Endothelial cell of umbilical vein (primary cell): Measurements from ENCODE around the gene RPS27L. TPM values are rescaled to one million over a fixed set of nuclear protein-coding genes. Genes with fewer than 3 reads are reported as not detected.

ENCODE experiments used
- BruUV-seq: library from RNA; stranded (reverse); fragments of 400-500 nt; replicated peaks from 2 replicates; lab custom pipeline; 2021; lab: Mats Ljungman, UMichigan
- CTCF ChIA-PET: fragments of 300-600, 350-600 bp; sonication (Branson Sonifier 250); formaldehyde crosslinking; loops from one replicate; lab custom pipeline; 2021; ENCODE audit warnings: antibody characterized with exemption, inconsistent platforms; lab: Charles Lee
- POLR2A ChIA-PET: fragments of 300-600, 350-600 bp; sonication (Branson Sonifier 250); formaldehyde crosslinking; loops from one replicate; lab custom pipeline; 2021; ENCODE audit warnings: antibody characterized with exemption, inconsistent platforms; lab: Charles Lee
- DNase-seq: peaks from one replicate; pipeline ENCODE4 v3.0.0-alpha.2; 2011; ENCODE audit warnings: low read depth, low spot score
- FAIRE-seq: peaks from 2 replicates; lab custom pipeline; 2011; peaks lifted over from hg19 to GRCh38; lab: Jason Lieb, UNC
- H2AFZ ChIP-seq: 2 replicates; pipeline ENCODE4 v1.6.0; 2012; ENCODE audit warnings: low read depth, low read length, control low read depth, inconsistent platforms
- H3K27ac ChIP-seq: 2 replicates; pipeline ENCODE4 v1.5.1; 2011; ENCODE audit warnings: low read depth, mild to moderate bottlenecking, control low read depth, low read length, moderate library complexity; ENCODE audit not compliant: insufficient read depth
- H3K27me3 ChIP-seq, 2 experiments: 2 replicates each; pipeline versions ENCODE4 v1.6.0 to v1.6.1; 2011; ENCODE audit warnings: low read length in 2 of 2, mixed read lengths in 1 of 2; ENCODE audit not compliant: control insufficient read depth in 2 of 2, insufficient read depth in 2 of 2
- H3K36me3 ChIP-seq, 2 experiments: 2 replicates in 1 of 2; 3 replicates in 1 of 2; pipeline ENCODE4 v1.5.1; 2011; ENCODE audit warnings: low read length in 2 of 2, mild to moderate bottlenecking in 1 of 2, moderate library complexity in 1 of 2; ENCODE audit not compliant: control insufficient read depth in 2 of 2, insufficient read depth in 2 of 2; ENCODE audit errors: extremely low read depth in 1 of 2
- H3K4me1 ChIP-seq: 3 replicates; pipeline ENCODE4 v1.5.1; 2011; ENCODE audit warnings: mild to moderate bottlenecking, low read length; ENCODE audit not compliant: control insufficient read depth, insufficient read depth; ENCODE audit errors: extremely low read depth
- H3K4me2 ChIP-seq: 2 replicates; pipeline ENCODE4 v1.6.1; 2011; ENCODE audit warnings: low read length, control low read depth, mixed read lengths; ENCODE audit not compliant: insufficient read depth
- H3K4me3 ChIP-seq, 3 experiments: fragments of 200-600 bp in 1 of 3; sonication (generic), shearing (Covaris generic) in 1 of 3; replicated peaks in 1 of 3; 2 replicates each; pipeline ENCODE4 v1.5.1; 2011 to 2016; ENCODE audit warnings: control low read depth in 3 of 3, low read length in 3 of 3, mild to moderate bottlenecking in 2 of 3, inconsistent platforms in 1 of 3, low read depth in 1 of 3, moderate library complexity in 1 of 3; ENCODE audit not compliant: insufficient read depth in 1 of 3
- H3K79me2 ChIP-seq: 2 replicates; pipeline ENCODE4 v1.6.0; 2012; ENCODE audit warnings: low read length, inconsistent platforms; ENCODE audit not compliant: control insufficient read depth, insufficient read depth
- H3K9ac ChIP-seq: replicated peaks from 2 replicates; pipeline ENCODE3; 2011; ENCODE audit warnings: low read length, control low read depth; ENCODE audit not compliant: insufficient read depth; ENCODE audit errors: extremely low read depth
- H3K9me1 ChIP-seq: replicated peaks from 3 replicates; pipeline ENCODE4 v1.6.0; 2011; ENCODE audit warnings: mild to moderate bottlenecking, low read length; ENCODE audit not compliant: control insufficient read depth, insufficient read depth; ENCODE audit errors: extremely low read depth
- H3K9me3 ChIP-seq: replicated peaks from 2 replicates; pipeline ENCODE4 v1.5.1; 2012; ENCODE audit warnings: low read length, inconsistent platforms; ENCODE audit not compliant: control insufficient read depth, insufficient read depth
- H4K20me1 ChIP-seq: replicated peaks from 2 replicates; pipeline ENCODE3; 2011; ENCODE audit warnings: mild to moderate bottlenecking, low read length; ENCODE audit not compliant: control insufficient read depth, insufficient read depth; ENCODE audit errors: extremely low read depth
- EZH2 ChIP-seq: IDR thresholded peaks from 2 replicates; pipeline ENCODE4 v1.6.1; 2012; ENCODE audit warnings: borderline replicate concordance, low read depth, mild to moderate bottlenecking, moderate library complexity, low read length, inconsistent platforms; ENCODE audit not compliant: severe bottlenecking
- FOS ChIP-seq: IDR thresholded peaks from 2 replicates; pipeline ENCODE4 v1.6.1; 2011; ENCODE audit warnings: mild to moderate bottlenecking, low read length, moderate library complexity, borderline replicate concordance; ENCODE audit not compliant: insufficient read depth
- GATA2 ChIP-seq: IDR thresholded peaks from 2 replicates; pipeline ENCODE4 v1.7.0; 2011; ENCODE audit warnings: low read depth, mild to moderate bottlenecking, moderate library complexity, mixed read lengths, low read length; ENCODE audit not compliant: insufficient read length, insufficient read depth
- JUN ChIP-seq: IDR thresholded peaks from 2 replicates; pipeline ENCODE4 v1.6.1; 2011; ENCODE audit warnings: borderline replicate concordance, low read depth; ENCODE audit not compliant: insufficient read length, insufficient read depth
- MYC ChIP-seq: IDR thresholded peaks from one replicate; pipeline ENCODE4 v1.6.1; 2011; ENCODE audit warnings: mild to moderate bottlenecking, low read depth, low read length
- POLR2A ChIP-seq: IDR thresholded peaks from 2 replicates; pipeline ENCODE4 v1.6.1; 2012; ENCODE audit warnings: low read depth, mild to moderate bottlenecking, control low read depth, low read length
- POLR2AphosphoS5 ChIP-seq: IDR thresholded peaks from 2 replicates; pipeline ENCODE4 v1.6.1; 2012; ENCODE audit warnings: low read depth, mild to moderate bottlenecking, control low read depth, low read length, moderate library complexity; ENCODE audit not compliant: insufficient read depth
- dilution Hi-C: fragments of 300-500 bp; cut with MboI; formaldehyde crosslinking; loops from one replicate; pipeline ENCODE4 v1.15.0; 2019; ENCODE audit warnings: low sequenced_read_pairs; ENCODE audit not compliant: extremely low pct_ligation_motif_present
- intact Hi-C: fragments of 100-400 bp; cut with micrococcal nuclease; formaldehyde crosslinking; loops from one replicate; pipeline ENCODE4 v1.10.0; 2022
- polyA plus RNA-seq, 4 experiments: library from polyadenylated mRNA; depleted of rRNA in 3 of 4; stranded (reverse) in 3 of 4; unstranded in 1 of 4; fragments of >200 nt; gene quantifications; 2 replicates each; pipeline versions ENCODE4 v1.2.1 to v1.2.3, GENCODE V29; 2011 to 2012; ENCODE audit warnings: missing spikeins in 1 of 4
- total RNA-seq: library from RNA; stranded (reverse); gene quantifications from 2 replicates; pipeline ENCODE4 v1.2.3, GENCODE V29; 2021
- TF ChIP-seq, protein P1 (sequence below), 2 donors: IDR thresholded peaks; 1 replicate in 1 of 2; 2 replicates in 1 of 2; pipeline ENCODE4 v1.5.1; 2011; ENCODE audit warnings: low read length in 2 of 2, mild to moderate bottlenecking in 2 of 2, moderate library complexity in 2 of 2, control low read depth in 1 of 2, inconsistent platforms in 1 of 2, low read depth in 1 of 2; ENCODE audit not compliant: insufficient read depth in 1 of 2; ENCODE audit errors: extremely low read depth in 1 of 2
- TF ChIP-seq, protein P2 (sequence below): IDR thresholded peaks from 2 replicates; pipeline ENCODE4 v1.6.1; 2011; ENCODE audit not compliant: insufficient read depth, insufficient read length

Gene RPS27L
- total and polyA plus RNA-seq, 2 donors (not counting 3 experiments of a cell fraction or from before 2014, with no cell fraction given) = 163 to 345 TPM

DNA sequence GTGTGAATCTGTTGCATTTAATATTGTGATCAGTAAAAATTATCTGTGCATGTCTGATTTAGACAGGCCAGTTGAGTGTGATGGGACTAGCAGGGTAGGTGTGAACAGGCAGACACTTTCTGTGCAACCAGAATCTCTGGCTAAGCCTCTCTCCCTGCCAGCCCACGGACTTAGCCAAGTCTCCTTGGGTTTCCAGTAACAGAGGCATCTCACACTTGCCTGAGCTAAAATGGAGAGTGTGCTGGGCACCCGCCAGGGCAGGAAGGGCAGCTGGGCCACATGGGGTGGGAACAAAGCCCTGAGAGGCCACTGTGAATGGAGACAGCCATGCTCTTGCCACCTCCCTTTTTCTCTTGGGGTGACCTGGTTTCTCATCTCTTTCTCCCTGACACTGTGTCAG is 12.5 kb upstream of the RPS27L start:
- Histone ChIP-seq H3K4me3 (no peak overlapping the region), H3K27me3 (no peaks in the 10 kb centered on the region), H4K20me1 (no peaks in the 10 kb centered on the region), H3K79me2 (no peaks in the 10 kb centered on the region), H3K9me3 (no peaks in the 10 kb centered on the region), H3K4me2 (no peak overlapping the region), H3K4me1 (no peaks in the 10 kb centered on the region), H3K9me1 (no peaks in the 10 kb centered on the region), H2AFZ (no peak overlapping the region), H3K36me3 (no peaks in the 10 kb centered on the region), H3K9ac (no peak overlapping the region), H3K27ac (no peak overlapping the region)
- ChIA-PET CTCF (no interaction called here), POLR2A (interaction anchor here (0.7 kb wide), 1 partner anchor 19 kb away, joined by 3 read pairs; no protein-coding TSS in a partner anchor)
- no peak for DNase-seq
- BruUV-seq = no TSS peak
- no peak for FAIRE-seq
- dilution Hi-C loops = no loop called here
- TF ChIP-seq JUN (no peak), EZH2 (no peak)
- TF ChIP-seq, protein P1, sequence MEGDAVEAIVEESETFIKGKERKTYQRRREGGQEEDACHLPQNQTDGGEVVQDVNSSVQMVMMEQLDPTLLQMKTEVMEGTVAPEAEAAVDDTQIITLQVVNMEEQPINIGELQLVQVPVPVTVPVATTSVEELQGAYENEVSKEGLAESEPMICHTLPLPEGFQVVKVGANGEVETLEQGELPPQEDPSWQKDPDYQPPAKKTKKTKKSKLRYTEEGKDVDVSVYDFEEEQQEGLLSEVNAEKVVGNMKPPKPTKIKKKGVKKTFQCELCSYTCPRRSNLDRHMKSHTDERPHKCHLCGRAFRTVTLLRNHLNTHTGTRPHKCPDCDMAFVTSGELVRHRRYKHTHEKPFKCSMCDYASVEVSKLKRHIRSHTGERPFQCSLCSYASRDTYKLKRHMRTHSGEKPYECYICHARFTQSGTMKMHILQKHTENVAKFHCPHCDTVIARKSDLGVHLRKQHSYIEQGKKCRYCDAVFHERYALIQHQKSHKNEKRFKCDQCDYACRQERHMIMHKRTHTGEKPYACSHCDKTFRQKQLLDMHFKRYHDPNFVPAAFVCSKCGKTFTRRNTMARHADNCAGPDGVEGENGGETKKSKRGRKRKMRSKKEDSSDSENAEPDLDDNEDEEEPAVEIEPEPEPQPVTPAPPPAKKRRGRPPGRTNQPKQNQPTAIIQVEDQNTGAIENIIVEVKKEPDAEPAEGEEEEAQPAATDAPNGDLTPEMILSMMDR (IDR thresholded peaks at IDR 0.05; ENCODE audit: extremely low read depth in 1 of 2, insufficient read depth in 1 of 2, low read depth in 1 of 2, low read length in 2 of 2) = no peak
- intact Hi-C loops = no loop called here

DNA sequence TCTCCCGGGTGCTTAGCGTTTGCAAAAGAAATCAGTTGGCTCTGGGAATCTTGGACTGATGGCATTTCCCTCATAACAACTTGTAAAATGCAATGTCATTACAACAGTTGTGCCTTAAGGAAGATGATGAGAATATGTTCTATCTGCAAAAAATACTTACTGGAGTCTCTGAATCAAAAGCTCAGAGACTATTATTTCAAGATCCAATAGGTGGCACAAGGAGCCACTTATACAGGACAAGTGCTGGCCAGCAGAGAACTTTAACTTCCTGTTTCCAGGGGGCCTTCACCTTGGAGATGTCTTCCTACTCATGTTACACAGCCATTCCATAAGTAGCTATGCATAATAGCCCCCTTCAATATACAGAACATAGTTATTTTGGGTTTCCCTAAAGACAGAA is 8.9 kb upstream of the RPS27L start:
- CTCF ChIA-PET = interaction anchor here (0.8 to 2.1 kb wide), 20 partner anchors 9 to 301 kb away, joined by 3 to 15 read pairs (median 5); partner anchors contain the start of genes APH1B, RAB8B and RPS27L
- no peak for FAIRE-seq
- H3K9ac ChIP-seq = no peak overlapping the region
- H3K27ac ChIP-seq = no peak overlapping the region
- DNase-seq = no peak
- no peak overlapping the region for H3K4me3 ChIP-seq
- dilution Hi-C loops (no loop called here), intact Hi-C loops (no loop called here)
- no TSS peak for BruUV-seq
- no peaks in the 10 kb centered on the region for H3K9me1 ChIP-seq
- POLR2A ChIA-PET = interaction anchor here (0.8 kb wide), 1 partner anchor 9 kb away, joined by 3 read pairs; the partner anchor contains the start of gene RPS27L
- H3K4me2 ChIP-seq = no peak overlapping the region
- H3K4me1 ChIP-seq = no peaks in the 10 kb centered on the region
- no peak overlapping the region for H2AFZ ChIP-seq
- TF ChIP-seq, protein P2, sequence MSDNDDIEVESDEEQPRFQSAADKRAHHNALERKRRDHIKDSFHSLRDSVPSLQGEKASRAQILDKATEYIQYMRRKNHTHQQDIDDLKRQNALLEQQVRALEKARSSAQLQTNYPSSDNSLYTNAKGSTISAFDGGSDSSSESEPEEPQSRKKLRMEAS = no peak
- no peak for TF ChIP-seq MYC
- TF ChIP-seq POLR2AphosphoS5 = no peak
- TF ChIP-seq GATA2 = no peak
- TF ChIP-seq JUN = no peak
- TF ChIP-seq FOS = no peak
- TF ChIP-seq, protein P1 (IDR thresholded peaks at IDR 0.05; ENCODE audit: extremely low read depth in 1 of 2, insufficient read depth in 1 of 2, low read depth in 1 of 2, low read length in 2 of 2) = no peak
- no peak for TF ChIP-seq EZH2
- TF ChIP-seq POLR2A = no peak
- no peaks in the 10 kb centered on the region for H3K9me3 ChIP-seq
- no peaks in the 10 kb centered on the region for H3K36me3 ChIP-seq
- no peaks in the 10 kb centered on the region for H3K27me3 ChIP-seq
- no peaks in the 10 kb centered on the region for H4K20me1 ChIP-seq
- no peaks in the 10 kb centered on the region for H3K79me2 ChIP-seq
